Lung (tissue), 12 donors: ENCODE data around the gene RWDD2A. TPM values are rescaled to one million over a fixed set of nuclear protein-coding genes. Genes with fewer than 3 reads are reported as not detected.

ENCODE experiments used
- ATAC-seq: fragments of 200-7000 bp; cut with Tn5 transposase; one replicate; pipeline ENCODE4 v1.9.1; 2020; ENCODE audit warnings: moderate number of reproducible peaks; ENCODE audit not compliant: insufficient read depth, low FRiP score
- DNase-seq, 3 donors: peaks; one replicate each; pipeline ENCODE4 v3.0.0-alpha.2; 2013 to 2017
- H3K27ac ChIP-seq, 2 donors: one replicate each; pipeline ENCODE4 v1.5.1; 2013; ENCODE audit warnings: mild to moderate bottlenecking in 2 of 2, moderate library complexity in 2 of 2, control low read depth in 1 of 2, inconsistent platforms in 1 of 2, low read depth in 1 of 2, low read length in 1 of 2
- H3K27me3 ChIP-seq, 3 donors: one replicate each; pipeline ENCODE4 v1.5.1; 2013; ENCODE audit warnings: low read length in 2 of 3; ENCODE audit not compliant: control insufficient read depth in 3 of 3, insufficient read depth in 3 of 3
- H3K36me3 ChIP-seq, 4 donors: one replicate each; pipeline ENCODE4 v1.5.1; 2013; ENCODE audit warnings: low read length in 4 of 4, mild to moderate bottlenecking in 1 of 4, moderate library complexity in 1 of 4; ENCODE audit not compliant: control insufficient read depth in 4 of 4, insufficient read depth in 4 of 4
- H3K4me1 ChIP-seq, 5 donors: one replicate each; pipeline ENCODE4 v1.5.1; 2013; ENCODE audit warnings: low read length in 5 of 5, mild to moderate bottlenecking in 2 of 5, moderate library complexity in 1 of 5; ENCODE audit not compliant: control insufficient read depth in 5 of 5, insufficient read depth in 5 of 5
- H3K4me3 ChIP-seq: one replicate; pipeline ENCODE4 v1.5.1; 2013; ENCODE audit warnings: mild to moderate bottlenecking, control low read depth, moderate library complexity
- H3K9ac ChIP-seq, 2 donors: one replicate each; pipeline ENCODE4 v1.5.1; 2013; ENCODE audit warnings: low read length in 2 of 2, control low read depth in 1 of 2; ENCODE audit not compliant: insufficient read depth in 1 of 2
- H3K9me3 ChIP-seq, 4 donors: one replicate each; pipeline ENCODE4 v1.5.1; 2013; ENCODE audit warnings: low read length in 3 of 4, mild to moderate bottlenecking in 1 of 4, moderate library complexity in 1 of 4; ENCODE audit not compliant: control insufficient read depth in 4 of 4, insufficient read depth in 3 of 4
- CTCF ChIP-seq: IDR thresholded peaks from 2 replicates; pipeline ENCODE4 v1.5.1; 2012; ENCODE audit warnings: mild to moderate bottlenecking; ENCODE audit errors: control extremely low read depth, extremely low read depth
- WGBS, 2 donors: extraction: QIAGEN DNeasy Blood & Tissue Kit; methylation state at CpG; one replicate each; pipeline ENCODE4 v1.1.7; 2013; 5-methylcytosine and 5-hydroxymethylcytosine counted together
- polyA plus RNA-seq, 2 donors: library from polyadenylated mRNA; stranded (reverse); fragments of 200-250 nt; gene quantifications; one replicate each; pipeline ENCODE4 v1.2.1, GENCODE V29; 2013
- total RNA-seq, 2 donors: library from RNA; depleted of rRNA in 1 of 2; stranded (reverse); fragments of >200 nt in 1 of 2; gene quantifications; one replicate each; pipeline ENCODE4 v1.2.1, GENCODE V29; 2014 to 2021
- donor health status: control.
- donor health status: control.
- donor health status: Bipolar disorder and iron deficiency.
- donor health status: healthy.
- donor health status: DM: yes; HTN: yes; CAD: no.

RWDD2A gene
- total and polyA plus RNA-seq, 4 donors = 1.8 to 3.6 (median 2.6) TPM

GRCh38 chr6:83202031-83202430 is 8.9 kb downstream of the RWDD2A start:
- TF ChIP-seq CTCF = no peak
- no peak for ATAC-seq
- WGBS, 2 donors = 76 to 84% methylated on average over 4 of the region's 4 CpGs

GRCh38 chr6:83215131-83216047 is 22.2 kb downstream of the RWDD2A start:
- Histone ChIP-seq H3K36me3 (no peaks in the 10 kb centered on the region), H3K9ac (no peak overlapping the region), H3K4me1 (peaks cover 0 to 20% (median 0%) of the 10 kb centered on the region in 5 donors), H3K9me3 (no peaks in the 10 kb centered on the region), H3K27me3 (peaks cover 0 to 3% (median 0%) of the 10 kb centered on the region in 3 donors), H3K27ac (no peak overlapping the region), H3K4me3 (no peak overlapping the region)
- TF ChIP-seq CTCF = peak; percentile 72
- peak; percentile 76 to 89 (median 86) for DNase-seq
- 35 to 40% methylated on average over 7 of the region's 7 CpGs for WGBS, 2 donors
- peak; percentile 74 for ATAC-seq

More at GRCh38 chr6:83202031-83202430, 8.9 kb downstream of the RWDD2A start:
- Histone ChIP-seq H3K9ac (no peak overlapping the region), H3K27me3 (no peaks in the 10 kb centered on the region), H3K4me1 (no peaks in the 10 kb centered on the region), H3K27ac (no peak overlapping the region), H3K36me3 (no peaks in the 10 kb centered on the region), H3K4me3 (no peak overlapping the region), H3K9me3 (no peaks in the 10 kb centered on the region)
- no peak for DNase-seq

- peaks cover 0 to 3% (median 0%) of the 10 kb centered on the region in 3 donors for H3K27me3 ChIP-seq
- no peak overlapping the region for H3K9ac ChIP-seq
- DNase-seq (no peak), ATAC-seq (no peak)
- H3K4me1 ChIP-seq = peaks cover 0 to 20% (median 0%) of the 10 kb centered on the region in 5 donors
- H3K4me3 ChIP-seq = no peak overlapping the region
- TF ChIP-seq CTCF = no peak
- H3K9me3 ChIP-seq = no peaks in the 10 kb centered on the region
- no peaks in the 10 kb centered on the region for H3K36me3 ChIP-seq
- H3K27ac ChIP-seq = no peak overlapping the region
These were observed 23.6 kb downstream of the RWDD2A start for GRCh38 chr6:83216806-83217205.
